Measurements from ENCODE around the gene CPSF4L. TPM values are rescaled to one million over a fixed set of nuclear protein-coding genes. Genes with fewer than 3 reads are reported as not detected.
A peak's percentile ranks its signal among the peaks of the same experiment; 100 is the strongest.
"Not testable (repeated sequence)": the region's sequence is repeated elsewhere in the genome, so short reads cannot be mapped to it uniquely, and the experiment has no call there.

The CPSF4L gene, protein sequence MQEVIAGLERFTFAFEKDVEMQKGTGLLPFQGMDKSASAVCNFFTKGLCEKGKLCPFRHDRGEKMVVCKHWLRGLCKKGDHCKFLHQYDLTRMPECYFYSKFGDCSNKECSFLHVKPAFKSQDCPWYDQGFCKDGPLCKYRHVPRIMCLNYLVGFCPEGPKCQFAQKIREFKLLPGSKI
- not detected for total RNA-seq

DNA sequence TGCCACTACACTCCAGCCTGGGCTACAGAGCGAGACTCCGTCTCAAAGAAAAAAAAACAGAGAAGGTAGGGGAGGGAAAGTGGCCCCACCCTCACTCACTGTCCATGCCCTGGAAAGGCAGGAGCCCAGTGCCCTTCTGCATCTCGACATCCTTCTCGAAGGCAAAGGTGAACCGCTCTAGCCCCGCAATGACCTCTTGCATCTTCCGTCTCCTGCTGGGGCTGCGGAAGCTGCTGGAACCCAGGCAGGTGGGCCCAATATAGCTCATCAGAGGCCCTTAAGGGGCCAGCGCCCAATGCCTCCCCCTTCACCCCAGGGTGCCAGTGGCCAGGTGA, at the start of gene CPSF4L:
Gene CPSF4L, minus strand, starts transcription at position 264 of the 335 bp plus-strand sequence. Its CDS starts 62 bp downstream, at position 202.
- CTCF ChIA-PET: no interaction called here
- Mint-ChIP-seq H3K4me1 (no peaks in the 10 kb centered on the region), H3K36me3 (ENCODE audit: low read depth) (no peaks in the 10 kb centered on the region), H3K9me3 (no peaks in the 10 kb centered on the region), H3K27me3 (no peaks in the 10 kb centered on the region), H3K27ac (no peak within 1 kb of the TSS), H3K4me3 (no peak within 1 kb of the TSS)
- POLR2A ChIA-PET: no interaction called here
- DNase-seq: no peak

DNA sequence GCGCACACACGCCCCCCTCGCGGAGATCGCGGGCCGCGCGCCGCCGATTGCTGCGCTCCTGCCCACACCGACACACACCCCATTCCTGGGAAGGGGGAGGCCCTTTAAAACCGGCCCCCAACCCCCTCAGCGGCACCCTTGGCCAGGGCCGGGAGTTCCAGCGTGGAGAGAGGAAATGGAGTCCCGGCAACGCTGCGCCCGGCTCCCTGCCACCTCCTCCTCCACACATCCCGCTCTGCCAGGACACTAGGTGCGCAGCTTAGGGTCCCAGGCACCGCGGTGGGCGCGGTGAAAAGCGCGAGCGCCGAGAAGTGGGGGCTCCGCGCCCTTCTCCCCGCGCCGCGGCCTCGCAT, 49.7 kb upstream of the CPSF4L start:
- H3K9me3 Mint-ChIP-seq: no peaks in the 10 kb centered on the region
- H3K27ac Mint-ChIP-seq: peak overlapping the region; percentile 36
- DNase-seq: no peak
- H3K4me1 Mint-ChIP-seq: peaks cover 12% of the 10 kb centered on the region
- POLR2A ChIA-PET: no interaction called here
- H3K36me3 Mint-ChIP-seq (ENCODE audit: low read depth): no peaks in the 10 kb centered on the region
- H3K27me3 Mint-ChIP-seq: peaks cover 11% of the 10 kb centered on the region
- peak overlapping the region; percentile 78 for H3K4me3 Mint-ChIP-seq
- CTCF ChIA-PET: interaction anchor here (0.7 to 1.2 kb wide), 7 partner anchors 8 to 754 kb away, joined by 3 to 6 read pairs (median 4); no protein-coding TSS in a partner anchor

DNA sequence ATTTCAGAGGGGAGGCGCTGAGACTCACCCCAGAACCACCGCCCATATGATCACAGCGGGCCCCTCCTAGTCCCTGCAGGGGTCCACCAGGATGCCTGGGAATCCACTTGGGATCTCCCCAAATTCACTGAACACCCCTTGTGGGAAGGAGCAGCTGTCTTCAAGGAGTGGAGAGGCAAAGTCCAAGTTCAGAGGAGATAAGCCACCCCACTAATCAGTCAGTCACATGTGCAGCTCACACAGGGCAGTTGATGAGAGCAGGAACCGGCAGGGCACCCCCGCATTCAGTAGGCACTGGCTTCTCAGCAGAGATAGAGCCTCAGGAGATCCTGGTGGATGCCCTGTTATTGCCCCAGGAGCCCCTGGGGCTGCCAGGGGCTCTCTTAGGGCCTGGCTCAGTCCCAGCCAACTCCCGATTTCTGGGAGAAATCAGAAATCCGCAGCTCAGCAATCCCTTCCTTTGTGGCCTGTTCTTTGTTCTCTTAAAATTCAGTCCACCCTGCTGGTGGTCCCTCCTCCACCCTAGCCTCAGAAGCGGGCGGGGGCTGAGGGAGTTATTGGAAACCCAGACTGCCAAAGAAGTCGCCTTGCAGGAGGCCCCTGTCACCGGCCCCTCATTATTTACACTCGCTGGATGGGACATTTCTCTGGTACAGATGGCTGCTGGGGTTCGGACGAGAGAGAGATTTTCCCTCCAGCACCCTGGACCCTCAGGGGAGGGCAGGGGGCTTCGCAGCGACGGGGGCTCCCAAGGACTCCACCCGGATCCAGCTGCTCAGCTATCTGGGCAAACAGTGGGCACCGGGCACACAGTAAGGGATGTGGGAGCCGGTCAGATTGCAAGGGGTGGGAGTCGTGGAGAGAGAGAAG, 48.3 kb upstream of the CPSF4L start:
- CTCF ChIA-PET: interaction anchor here (0.6 to 1.4 kb wide), 6 partner anchors 11 to 59 kb away, joined by 3 to 6 read pairs (median 4); no protein-coding TSS in a partner anchor
- Mint-ChIP-seq H3K4me1 (peaks cover 14% of the 10 kb centered on the region), H3K36me3 (ENCODE audit: low read depth) (no peaks in the 10 kb centered on the region), H3K27ac (peak overlapping the region; percentile 79), H3K4me3 (peak overlapping the region; percentile 74), H3K27me3 (peaks cover 11% of the 10 kb centered on the region), H3K9me3 (no peaks in the 10 kb centered on the region)
- POLR2A ChIA-PET: no interaction called here
- DNase-seq: no peak

DNA sequence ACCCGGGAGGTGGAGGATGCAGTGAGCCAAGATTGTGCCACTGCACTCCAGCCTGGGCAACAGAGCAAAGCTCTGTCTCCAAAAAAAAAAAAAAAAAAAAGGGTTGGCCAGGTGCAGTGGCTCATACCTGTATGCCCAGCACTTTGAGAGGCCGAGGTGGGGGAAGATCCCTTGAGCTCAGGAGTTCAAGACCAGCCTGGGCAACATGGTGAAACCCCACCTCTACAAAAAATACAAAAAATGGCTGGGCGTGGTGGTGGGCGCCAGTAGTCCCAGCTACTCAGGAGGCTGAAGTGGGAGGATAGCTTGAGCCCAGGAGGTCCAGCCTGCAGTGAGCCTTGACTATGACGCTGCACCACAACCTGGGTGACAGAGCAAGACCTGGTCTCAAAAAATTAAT, 47.3 kb upstream of the CPSF4L start:
- DNase-seq; H3K27ac Mint-ChIP-seq; H3K36me3 Mint-ChIP-seq (ENCODE audit: low read depth); H3K4me3 Mint-ChIP-seq; H3K9me3 Mint-ChIP-seq; POLR2A ChIA-PET: not testable (repeated sequence)
- Mint-ChIP-seq H3K4me1 (peaks cover 14% of the 10 kb centered on the region), H3K27me3 (peaks cover 12% of the 10 kb centered on the region)
- CTCF ChIA-PET: interaction anchor here (0.6 kb wide), 1 partner anchor 28 kb away, joined by 3 read pairs; no protein-coding TSS in a partner anchor

DNA sequence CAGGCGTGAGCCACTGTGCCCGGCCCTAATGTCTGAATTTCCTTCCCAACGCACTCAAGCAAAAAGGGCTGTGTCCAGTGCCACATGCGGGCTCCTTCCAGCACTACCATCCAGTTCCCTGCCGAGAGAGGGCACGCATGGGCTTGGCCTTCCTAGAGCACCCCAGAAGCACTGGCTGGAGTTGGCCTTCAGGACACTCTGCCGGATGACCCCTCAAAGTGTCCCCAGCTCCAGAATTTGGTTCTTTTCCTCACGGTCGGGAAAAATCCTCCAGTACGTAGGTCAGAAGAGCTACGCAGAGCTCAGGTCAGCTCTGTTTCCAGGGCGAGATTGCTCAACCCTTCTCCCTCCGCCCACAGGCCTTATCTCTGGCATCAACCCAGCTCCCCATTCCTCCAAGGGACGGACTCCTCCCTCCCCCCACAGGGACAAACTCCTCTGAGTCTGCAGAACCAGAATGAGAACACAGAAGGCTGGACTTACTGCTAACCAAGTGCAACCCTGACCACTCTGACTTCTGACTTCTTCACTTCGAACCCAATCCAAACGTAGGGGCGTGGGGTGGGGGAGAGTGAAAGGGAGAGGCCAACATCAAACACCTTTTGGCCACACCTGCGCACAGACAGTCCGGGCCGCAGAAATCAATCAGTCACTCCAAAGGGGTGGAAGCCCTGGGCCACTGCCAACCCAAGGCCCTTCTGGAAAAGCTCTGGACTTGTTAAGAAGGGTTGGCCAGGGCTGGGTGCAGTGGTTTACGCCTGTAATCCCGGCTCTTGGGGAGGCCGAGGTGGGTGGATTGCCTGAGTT, 46.5 kb upstream of the CPSF4L start:
- ChIA-PET CTCF (interaction anchor here (1.5 kb wide), 1 partner anchor 17 kb away, joined by 3 read pairs; no protein-coding TSS in a partner anchor), POLR2A (no interaction called here)
- H3K4me3 Mint-ChIP-seq: no peak overlapping the region
- H3K27me3 Mint-ChIP-seq: peaks cover 9% of the 10 kb centered on the region
- H3K4me1 Mint-ChIP-seq: peaks cover 13% of the 10 kb centered on the region
- no peak overlapping the region for H3K27ac Mint-ChIP-seq
- H3K9me3 Mint-ChIP-seq: no peaks in the 10 kb centered on the region
- no peak for DNase-seq
- H3K36me3 Mint-ChIP-seq (ENCODE audit: low read depth): no peaks in the 10 kb centered on the region

DNA sequence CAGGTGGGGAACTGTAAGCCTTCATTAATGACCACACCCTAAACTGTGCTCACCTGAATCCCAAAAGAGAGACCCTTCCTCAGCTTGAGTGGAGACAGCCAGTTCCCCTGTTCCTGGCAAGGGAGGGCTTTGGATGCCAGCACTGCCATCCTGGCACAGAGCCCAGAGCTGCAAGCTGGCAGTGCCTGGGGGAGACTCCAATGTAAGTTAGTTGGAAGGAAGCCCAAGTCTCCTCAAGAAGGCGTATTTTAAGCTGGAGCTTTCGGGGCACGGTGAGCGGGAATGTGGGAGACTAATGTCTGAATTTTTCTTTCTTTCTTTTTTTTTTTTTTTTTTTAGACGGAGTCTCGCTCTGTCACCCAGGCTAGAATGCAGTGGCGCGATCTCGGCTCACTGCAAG, 45.5 kb upstream of the CPSF4L start:
- Mint-ChIP-seq H3K9me3 (no peaks in the 10 kb centered on the region), H3K4me3 (no peak overlapping the region), H3K4me1 (peaks cover 13% of the 10 kb centered on the region), H3K27me3 (peaks cover 8% of the 10 kb centered on the region), H3K36me3 (ENCODE audit: low read depth) (no peaks in the 10 kb centered on the region), H3K27ac (no peak overlapping the region)
- CTCF ChIA-PET: interaction anchor here (0.6 to 1.5 kb wide), 3 partner anchors 14 to 617 kb away, joined by 3 to 4 read pairs (median 3); no protein-coding TSS in a partner anchor
- POLR2A ChIA-PET: no interaction called here
- DNase-seq: no peak

DNA sequence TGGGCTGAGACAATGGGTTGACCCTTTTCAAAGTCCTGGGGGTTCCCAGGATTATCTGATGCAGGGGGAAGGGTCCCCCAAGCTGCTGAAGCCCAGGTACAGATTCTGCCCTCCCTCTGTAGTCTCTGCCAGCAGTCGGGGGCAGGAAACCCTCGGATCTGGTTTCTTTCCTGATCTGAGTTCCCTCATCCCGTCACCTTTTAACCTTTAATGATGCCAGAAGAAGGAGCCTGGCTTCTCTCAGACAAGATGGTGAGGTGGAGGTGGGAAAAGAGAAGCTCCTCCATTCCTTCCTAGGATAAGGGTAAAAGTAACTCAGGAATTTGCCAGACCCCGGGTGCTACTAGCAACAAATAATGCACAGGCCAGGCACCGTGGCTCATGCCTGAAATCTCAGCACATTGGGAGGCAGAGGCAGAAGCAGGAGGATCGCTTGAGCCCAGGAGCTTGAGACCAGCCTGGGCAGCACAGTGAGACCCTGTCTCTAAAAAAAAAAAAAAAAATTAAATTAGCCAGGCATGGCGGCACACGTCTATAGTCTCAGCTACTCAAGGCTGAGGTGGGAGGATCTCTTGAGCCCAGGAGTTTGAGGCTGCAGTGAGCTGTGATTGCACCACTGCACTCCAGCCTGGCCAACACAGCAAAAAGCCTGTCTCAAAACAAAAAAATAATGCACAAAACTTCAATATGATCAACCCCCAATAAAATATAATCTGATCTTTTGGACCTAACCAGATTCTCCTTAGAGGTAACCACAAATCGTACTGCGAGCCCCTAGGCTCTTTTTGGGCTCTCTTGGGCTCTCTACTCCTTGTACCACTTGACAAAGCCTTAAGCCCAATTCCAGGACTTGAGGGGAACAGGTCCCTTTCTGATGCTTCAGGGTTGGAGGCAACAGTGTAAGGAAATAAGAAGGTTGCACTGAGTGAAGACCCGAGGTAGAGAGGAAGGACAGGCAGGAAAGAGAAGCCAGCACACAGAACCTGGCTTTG, 44.5 kb upstream of the CPSF4L start:
- no peak overlapping the region for H3K4me3 Mint-ChIP-seq

DNA sequence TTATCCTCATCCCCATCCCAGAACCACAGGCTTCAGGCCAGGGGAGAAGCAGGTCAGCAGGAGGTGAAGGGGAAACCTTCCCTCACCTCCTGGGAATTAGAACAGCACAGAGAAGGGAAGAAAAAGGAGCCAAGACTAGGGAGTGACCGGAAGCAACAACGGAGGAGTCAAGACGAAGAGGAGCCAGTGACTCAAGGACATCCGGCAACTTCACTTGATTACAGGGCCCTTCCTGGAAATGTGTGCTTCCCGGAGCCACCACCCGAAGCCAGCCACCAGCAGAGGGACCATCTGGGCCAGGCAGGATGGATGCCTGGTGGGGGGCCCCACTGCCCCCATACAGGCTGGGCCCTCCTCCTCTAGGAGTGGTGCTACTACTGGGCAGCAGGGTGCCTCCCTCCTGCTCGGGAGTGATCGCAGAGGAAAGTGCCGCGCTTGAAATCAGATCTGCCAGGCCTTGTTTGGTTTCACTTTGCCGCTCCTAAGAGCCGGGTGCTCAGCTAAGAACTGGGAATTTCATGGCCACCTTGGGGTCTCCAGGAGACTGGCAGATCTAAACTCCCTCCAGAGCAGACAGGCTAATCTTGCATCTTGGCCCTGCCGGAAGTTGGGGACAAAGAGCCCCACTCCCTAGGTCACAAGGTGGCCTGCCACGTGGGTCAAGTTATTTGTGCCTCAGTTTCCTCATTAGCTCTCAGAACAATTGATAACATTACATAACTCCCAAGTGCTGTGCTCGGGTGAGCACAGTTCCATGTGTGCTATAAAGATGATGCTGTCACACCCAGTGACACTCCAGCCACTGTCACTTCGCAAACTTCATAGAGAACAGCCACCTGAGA, 43.5 kb upstream of the CPSF4L start:
- no peak for DNase-seq
- peaks cover 6% of the 10 kb centered on the region for H3K27me3 Mint-ChIP-seq
- H3K4me1 Mint-ChIP-seq: peaks cover 9% of the 10 kb centered on the region
- no peaks in the 10 kb centered on the region for H3K9me3 Mint-ChIP-seq
- POLR2A ChIA-PET: no interaction called here
- CTCF ChIA-PET: no interaction called here
- H3K27ac Mint-ChIP-seq: no peak overlapping the region
- H3K4me3 Mint-ChIP-seq: no peak overlapping the region
- no peaks in the 10 kb centered on the region for H3K36me3 Mint-ChIP-seq (ENCODE audit: low read depth)

More for the DNA sequence above, 44.5 kb upstream of the CPSF4L start:
- H3K4me1 Mint-ChIP-seq: peaks cover 13% of the 10 kb centered on the region
- no peaks in the 10 kb centered on the region for H3K36me3 Mint-ChIP-seq (ENCODE audit: low read depth)
- peaks cover 8% of the 10 kb centered on the region for H3K27me3 Mint-ChIP-seq
- POLR2A ChIA-PET: no interaction called here
- CTCF ChIA-PET: interaction anchor here (1.5 kb wide), 1 partner anchor 14 kb away, joined by 3 read pairs; no protein-coding TSS in a partner anchor
- no peaks in the 10 kb centered on the region for H3K9me3 Mint-ChIP-seq
- H3K27ac Mint-ChIP-seq: no peak overlapping the region
- DNase-seq: no peak

DNA sequence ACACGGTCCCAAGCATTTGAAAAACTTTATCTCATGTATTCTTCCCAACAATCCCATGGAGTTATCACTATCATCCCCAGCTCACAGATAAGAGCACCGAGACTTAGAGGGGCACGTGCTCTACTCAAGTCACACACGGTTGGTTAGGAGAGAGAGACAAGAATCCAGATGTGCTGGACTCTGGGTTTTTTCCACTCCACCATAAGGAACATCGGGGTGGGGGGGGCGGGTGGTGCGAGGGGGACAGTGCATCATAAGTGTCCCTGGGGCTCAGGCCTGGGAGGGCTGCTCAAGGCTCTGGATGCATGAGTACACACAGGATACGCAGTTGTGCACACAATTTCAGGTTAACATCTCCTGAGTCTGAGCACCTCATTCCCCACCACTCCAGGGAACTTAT, 42.8 kb upstream of the CPSF4L start:
- no peaks in the 10 kb centered on the region for H3K36me3 Mint-ChIP-seq (ENCODE audit: low read depth)
- peaks cover 4% of the 10 kb centered on the region for H3K4me1 Mint-ChIP-seq
- H3K27ac Mint-ChIP-seq: no peak overlapping the region
- DNase-seq: no peak
- peaks cover 4% of the 10 kb centered on the region for H3K27me3 Mint-ChIP-seq
- POLR2A ChIA-PET: no interaction called here
- no peaks in the 10 kb centered on the region for H3K9me3 Mint-ChIP-seq
- CTCF ChIA-PET: interaction anchor here (0.8 kb wide), 1 partner anchor 9 kb away, joined by 4 read pairs; no protein-coding TSS in a partner anchor
- no peak overlapping the region for H3K4me3 Mint-ChIP-seq

DNA sequence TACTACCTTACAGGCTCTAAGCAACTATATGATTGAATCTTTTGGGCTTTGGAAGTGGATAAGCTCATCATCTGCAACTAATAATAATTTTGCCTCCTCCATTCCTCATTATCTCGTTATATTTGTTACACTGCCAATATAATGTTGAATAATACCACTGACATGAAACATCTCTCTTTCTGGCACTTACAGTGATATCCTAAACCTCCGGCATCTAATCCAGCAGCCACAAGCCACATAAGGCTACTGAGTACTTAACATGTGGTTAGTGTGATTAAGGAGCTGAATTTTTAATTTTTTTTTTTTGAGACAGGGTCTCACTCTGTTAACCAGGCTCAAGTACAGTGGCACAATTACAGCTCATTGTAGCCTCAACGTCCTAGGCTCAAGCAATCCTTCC, 40.5 kb upstream of the CPSF4L start:
- no peak for DNase-seq
- H3K27me3 Mint-ChIP-seq: peaks cover 8% of the 10 kb centered on the region
- no peaks in the 10 kb centered on the region for H3K36me3 Mint-ChIP-seq (ENCODE audit: low read depth)
- H3K9me3 Mint-ChIP-seq: no peaks in the 10 kb centered on the region
- ChIA-PET POLR2A (no interaction called here), CTCF (no interaction called here)
- H3K4me3 Mint-ChIP-seq: no peak overlapping the region
- no peak overlapping the region for H3K27ac Mint-ChIP-seq
- H3K4me1 Mint-ChIP-seq: peaks cover 4% of the 10 kb centered on the region

DNA sequence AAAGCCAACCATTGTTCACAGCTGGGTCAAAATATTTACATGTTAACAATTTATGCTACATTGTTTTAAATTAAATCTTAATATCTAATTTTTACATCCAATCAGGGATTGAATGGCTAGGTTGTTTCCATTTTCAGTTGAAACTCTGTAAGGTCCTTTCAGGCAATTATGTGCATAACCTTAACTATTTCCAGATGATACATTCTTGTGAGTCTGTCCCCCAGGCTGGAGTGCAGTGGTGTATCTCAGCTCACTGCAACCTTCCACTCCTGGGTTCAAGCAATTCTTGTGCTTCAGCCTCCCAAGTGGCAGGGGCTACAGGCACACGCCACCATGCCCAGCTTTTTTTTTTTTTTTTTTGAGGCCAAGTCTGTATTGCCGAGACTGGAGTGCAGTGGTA, 39.7 kb upstream of the CPSF4L start:
- Mint-ChIP-seq H3K36me3 (ENCODE audit: low read depth) (no peaks in the 10 kb centered on the region), H3K9me3 (no peaks in the 10 kb centered on the region), H3K4me1 (peaks cover 4% of the 10 kb centered on the region), H3K27ac (no peak overlapping the region), H3K27me3 (peaks cover 8% of the 10 kb centered on the region), H3K4me3 (no peak overlapping the region)
- POLR2A ChIA-PET: no interaction called here
- CTCF ChIA-PET: no interaction called here
- no peak for DNase-seq

All from activated CD4-positive, alpha-beta T cell treated with anti-CD3 and anti-CD28 coated beads, Interleukin-2, amount 10 ng/mL, durations not matched to agents 7 days and 5 days (primary cell).